Kidney (tissue), 14 donors: ENCODE results near the gene MTHFSD. TPM values are rescaled to one million over a fixed set of nuclear protein-coding genes. Genes with fewer than 3 reads are reported as not detected.
A peak's percentile ranks its signal among the peaks of the same experiment; 100 is the strongest.
"Not testable (repeated sequence)": the region's sequence is repeated elsewhere in the genome, so short reads cannot be mapped to it uniquely, and the experiment has no call there.

Experiments used
- DNase-seq, 5 donors: peaks; one replicate each; pipeline ENCODE4 v3.0.0-alpha.2; 2013 to 2020
- FAIRE-seq: peaks from 2 replicates; lab custom pipeline; 2012; peaks lifted over from hg19 to GRCh38; lab: Jason Lieb, UNC
- H3K27ac ChIP-seq, 2 donors: one replicate each; pipeline ENCODE4 v1.7.0; 2013; ENCODE audit warnings: low read depth in 2 of 2, low read length in 2 of 2, inconsistent platforms in 1 of 2
- H3K27me3 ChIP-seq: one replicate; pipeline ENCODE4 v1.7.1; 2013; ENCODE audit warnings: low read length, inconsistent platforms; ENCODE audit not compliant: control insufficient read depth, insufficient read depth
- H3K36me3 ChIP-seq, 3 donors: one replicate each; pipeline versions ENCODE4 v1.7.0 to v1.7.1; 2013; ENCODE audit warnings: low read length in 3 of 3, control low read depth in 1 of 3, inconsistent platforms in 1 of 3; ENCODE audit not compliant: insufficient read depth in 3 of 3, control insufficient read depth in 2 of 3
- H3K4me1 ChIP-seq, 3 donors: one replicate each; pipeline versions ENCODE4 v1.7.0 to v1.7.1; 2013; ENCODE audit warnings: low read length in 3 of 3, inconsistent platforms in 1 of 3, low read depth in 1 of 3; ENCODE audit not compliant: control insufficient read depth in 2 of 3, insufficient read depth in 2 of 3
- H3K4me3 ChIP-seq, 3 donors: one replicate each; pipeline versions ENCODE4 v1.7.0 to v1.8.1; 2013; ENCODE audit warnings: low read length in 3 of 3, control low read depth in 1 of 3, inconsistent platforms in 1 of 3
- H3K9ac ChIP-seq, 3 donors: one replicate each; pipeline versions ENCODE4 v1.7.0 to v1.7.1; 2013; ENCODE audit warnings: low read length in 3 of 3, control low read depth in 1 of 3, inconsistent platforms in 1 of 3
- H3K9me3 ChIP-seq, 3 donors: one replicate each; pipeline versions ENCODE4 v1.7.0 to v1.7.1; 2013; ENCODE audit warnings: low read length in 3 of 3, control low read depth in 1 of 3, inconsistent platforms in 1 of 3; ENCODE audit not compliant: control insufficient read depth in 2 of 3, insufficient read depth in 1 of 3
- CTCF ChIP-seq: IDR thresholded peaks from 3 replicates; pipeline ENCODE4 v1.5.1; 2012; ENCODE audit warnings: mild to moderate bottlenecking, moderate library complexity, borderline replicate concordance; ENCODE audit not compliant: insufficient read depth; ENCODE audit errors: extremely low read depth
- intact Hi-C: fragments of 100-400 bp; cut with DNase I; formaldehyde crosslinking; loops from one replicate; pipeline ENCODE4 v1.11.1; 2022
- polyA plus RNA-seq: library from polyadenylated mRNA; stranded (reverse); fragments of 350-450 nt; fragmentation: Illumina TruSeq; extraction: RNeasy Lipid Tissue Mini Kit (QIAGEN cat#74804); gene quantifications from one replicate; pipeline ENCODE4 v1.2.3, GENCODE V29; 2014; ENCODE audit warnings: low read depth, low replicate concordance; ENCODE audit not compliant: insufficient read depth
- total RNA-seq: library from RNA; stranded (reverse); fragmentation: NEBNext Ultra II Directional; extraction: Animal tissue kit (Norgen Biotek cat#: 25700); gene quantifications from one replicate; pipeline ENCODE4 v1.2.1, GENCODE V29; 2021
- donor health status: control.
- donor health status: control.
- donor health status: control.
- donor health status: control.
- donor health status: control.
- donor health status: DM: yes; HTN: yes; CAD: no.
- donor health status: Normal renal cell carcinoma (clear cell type).

The MTHFSD gene
- total and polyA plus RNA-seq, 2 donors from 2014 or later: 11.3 to 26.2 TPM

DNA sequence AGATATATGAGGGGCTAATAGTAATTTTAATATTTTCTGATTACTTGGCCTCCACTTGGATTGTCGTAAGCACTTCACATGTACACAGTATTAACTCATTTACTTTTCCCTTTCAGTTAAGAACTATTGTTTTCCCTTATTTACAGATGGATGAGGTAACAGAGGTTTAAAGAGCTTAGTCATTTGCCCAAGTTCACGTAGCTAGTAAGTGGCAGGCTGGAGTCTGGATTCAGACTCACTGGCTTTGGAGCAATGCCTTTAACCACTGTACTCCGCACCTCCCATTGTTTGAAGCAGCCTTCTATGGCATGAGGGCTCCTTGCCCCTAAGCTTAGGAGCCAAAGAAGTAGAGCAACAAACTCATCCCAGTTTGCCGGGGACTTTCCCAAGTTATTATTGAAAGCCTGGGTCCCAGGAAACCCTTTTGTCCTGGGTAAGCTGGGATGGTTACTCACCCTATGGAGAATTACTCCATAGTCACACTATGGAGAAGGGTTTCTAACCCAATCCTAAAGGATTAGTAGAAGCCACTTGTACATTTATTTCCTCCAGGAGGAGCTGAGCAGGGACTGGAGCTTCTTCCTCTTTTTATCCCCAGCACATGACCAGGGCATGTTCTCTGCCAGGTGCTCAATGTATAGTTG lies 35.6 kb upstream of the MTHFSD start:
- H3K27ac ChIP-seq: no peak overlapping the region
- peaks cover 0 to 8% (median 0%) of the 10 kb centered on the region in 3 donors for H3K36me3 ChIP-seq
- no peak for FAIRE-seq

GRCh38 chr16:86587955-86588354 lies 32.9 kb upstream of the MTHFSD start:
- H3K4me1 ChIP-seq, H3K9ac ChIP-seq, intact Hi-C loops, FAIRE-seq, H3K27me3 ChIP-seq, DNase-seq, H3K27ac ChIP-seq, H3K9me3 ChIP-seq: not testable (repeated sequence)
- Histone ChIP-seq H3K4me3 (peak overlapping the region in 1 of 3 donors; percentile 17), H3K36me3 (peaks cover 0 to 12% (median 0%) of the 10 kb centered on the region in 3 donors)

More for the DNA sequence above, 35.6 kb upstream of the MTHFSD start:
- peaks cover 2% of the 10 kb centered on the region for H3K27me3 ChIP-seq
- intact Hi-C loops: no loop called here
- TF ChIP-seq CTCF: no peak
- no peak overlapping the region for H3K9ac ChIP-seq
- H3K4me1 ChIP-seq: peaks cover 0 to under 1% (median 0%) of the 10 kb centered on the region in 3 donors
- H3K9me3 ChIP-seq: peaks cover 0 to 9% (median 0%) of the 10 kb centered on the region in 3 donors
- H3K4me3 ChIP-seq: no peak overlapping the region
- DNase-seq: no peak

- Histone ChIP-seq H3K27me3 (no peaks in the 10 kb centered on the region), H3K4me1 (peaks cover 3 to 8% (median 6%) of the 10 kb centered on the region in 3 donors), H3K36me3 (peaks cover 0 to 12% (median 0%) of the 10 kb centered on the region in 3 donors), H3K27ac (no peak overlapping the region), H3K9ac (no peak overlapping the region), H3K9me3 (peaks cover 0 to 9% (median 0%) of the 10 kb centered on the region in 3 donors), H3K4me3 (peak overlapping the region in 1 of 3 donors; percentile 17)
- intact Hi-C loops: no loop called here
- DNase-seq: no peak
- no peak for FAIRE-seq
- TF ChIP-seq CTCF: no peak
Measured at GRCh38 chr16:86587487-86587886, 32.5 kb upstream of the MTHFSD start.

- peak in 1 of 5 donors; percentile 28 for DNase-seq
- FAIRE-seq: no peak
- peaks cover 0 to 12% (median 0%) of the 10 kb centered on the region in 3 donors for H3K36me3 ChIP-seq
- TF ChIP-seq CTCF: no peak
- no peak overlapping the region for H3K9ac ChIP-seq
- H3K27me3 ChIP-seq: no peaks in the 10 kb centered on the region
- peaks cover 3 to 8% (median 6%) of the 10 kb centered on the region in 3 donors for H3K4me1 ChIP-seq
- intact Hi-C loops: no loop called here
- H3K4me3 ChIP-seq: no peak overlapping the region
- H3K9me3 ChIP-seq: peaks cover 0 to 7% (median 0%) of the 10 kb centered on the region in 3 donors
- H3K27ac ChIP-seq: peak overlapping the region; percentile 25 to 64
Measured at GRCh38 chr16:86585821-86586611, 31.0 kb upstream of the MTHFSD start.
